K562 (cell line): ENCODE measurements around the gene LSM4. TPM values are rescaled to one million over a fixed set of nuclear protein-coding genes. Genes with fewer than 3 reads are reported as not detected.
A peak's percentile ranks its signal among the peaks of the same experiment; 100 is the strongest.

ENCODE experiments used
- ATF7 ChIP-seq: fragments of 450-650 bp; IDR thresholded peaks from 2 replicates; pipeline ENCODE4 v1.7.1; 2014; ENCODE audit warnings: mild to moderate bottlenecking, moderate library complexity
- CBFB ChIP-seq: sonication (generic); formaldehyde crosslinking; IDR thresholded peaks from 2 replicates; pipeline ENCODE4 v1.4.0; 2020; ENCODE audit warnings: mild to moderate bottlenecking, missing genetic modification reagents
- DEAF1 ChIP-seq: fragments of 450-650 bp; formaldehyde crosslinking; IDR thresholded peaks from 2 replicates; pipeline ENCODE4 v1.4.0; 2020; ENCODE audit warnings: mild to moderate bottlenecking, moderate library complexity
- FOXK1 ChIP-seq: sonication (generic); formaldehyde crosslinking; IDR thresholded peaks from 2 replicates; pipeline ENCODE4 v1.8.0; 2022; ENCODE audit warnings: missing genetic modification reagents, mild to moderate bottlenecking, borderline replicate concordance
- HNRNPH1 ChIP-seq: fragments of 200-400 bp; formaldehyde crosslinking; optimal IDR thresholded peaks from 2 replicates; pipeline ENCODE3; 2017; ENCODE audit warnings: low read depth, mild to moderate bottlenecking, low read length, moderate library complexity
- MAX ChIP-seq: sonication (generic); formaldehyde crosslinking; IDR thresholded peaks from 2 replicates; pipeline ENCODE4 v1.9.0; 2022; ENCODE audit warnings: mild to moderate bottlenecking, missing genetic modification reagents
- NR2C2 ChIP-seq, 2 experiments: fragments of 200-800 bp in 1 of 2; sonication (Bioruptor generic) in 1 of 2; sonication (generic) in 1 of 2; formaldehyde crosslinking in 1 of 2; IDR thresholded peaks; 2 replicates each; pipeline versions ENCODE4 v1.6.1 to v1.8.0; 2016 to 2022; ENCODE audit warnings: mild to moderate bottlenecking in 1 of 2, missing compliant biosample characterization in 1 of 2, missing genetic modification characterization in 1 of 2, missing genetic modification reagents in 1 of 2
- NR3C1 ChIP-seq: sonication (generic); formaldehyde crosslinking; IDR thresholded peaks from 2 replicates; pipeline ENCODE4 v1.8.1; 2022; ENCODE audit warnings: missing genetic modification reagents
- NR4A1 ChIP-seq, 2 experiments: fragments of 250-450 bp in 1 of 2; fragments of 450-650 bp in 1 of 2; sonication (Bioruptor Pico) in 1 of 2; IDR thresholded peaks; 2 replicates each; pipeline versions ENCODE4 v1.4.0 to v1.6.1; 2016 to 2020; ENCODE audit warnings: mild to moderate bottlenecking in 2 of 2, missing compliant biosample characterization in 1 of 2, missing genetic modification characterization in 1 of 2, moderate library complexity in 1 of 2
- PREB ChIP-seq: sonication (generic); formaldehyde crosslinking; IDR thresholded peaks from 2 replicates; pipeline ENCODE4 v1.8.1; 2023; ENCODE audit warnings: mild to moderate bottlenecking, missing genetic modification reagents
- RBFOX2 ChIP-seq: fragments of 200-400 bp; formaldehyde crosslinking; IDR thresholded peaks from 2 replicates; pipeline ENCODE4 v1.6.1; 2017; ENCODE audit warnings: low read depth, mild to moderate bottlenecking, low read length, moderate library complexity
- RERE ChIP-seq: sonication (generic); formaldehyde crosslinking; IDR thresholded peaks from 2 replicates; pipeline ENCODE4 v1.8.0; 2023; ENCODE audit warnings: missing genetic modification reagents, mild to moderate bottlenecking, borderline replicate concordance
- TCF7 ChIP-seq: sonication (generic); IDR thresholded peaks from 2 replicates; pipeline ENCODE4 v1.6.1; 2016; ENCODE audit warnings: antibody characterized with exemption, borderline replicate concordance
- TCF7L2 ChIP-seq: fragments of 150-350 bp; IDR thresholded peaks from 2 replicates; pipeline ENCODE4 v1.6.1; 2016; ENCODE audit warnings: low read depth, mild to moderate bottlenecking, low read length, moderate library complexity
- TGIF2 ChIP-seq: sonication (generic); formaldehyde crosslinking; IDR thresholded peaks from 2 replicates; pipeline ENCODE4 v1.8.1; 2022; ENCODE audit warnings: mild to moderate bottlenecking, missing genetic modification reagents, moderate library complexity
- ZC3H8 ChIP-seq: fragments of 450-650 bp; IDR thresholded peaks from 2 replicates; pipeline ENCODE4 v1.6.1; 2017
- ZNF175 ChIP-seq: fragments of 200-800 bp; sonication (Bioruptor generic); IDR thresholded peaks from 2 replicates; pipeline ENCODE4 v1.6.1; 2016; ENCODE audit warnings: low read depth, mild to moderate bottlenecking, missing genetic modification characterization, missing compliant biosample characterization
- ZNF212 ChIP-seq: fragments of 450-650 bp; formaldehyde crosslinking; IDR thresholded peaks from 2 replicates; pipeline ENCODE4 v1.4.0; 2020; ENCODE audit warnings: mild to moderate bottlenecking
- polyA plus RNA-seq, 8 experiments: library from polyadenylated mRNA; depleted of rRNA in 4 of 8; stranded (reverse) in 5 of 8; unstranded in 3 of 8; fragments of >200 nt; fragmentation: Nextera tagmentation in 2 of 8; fragmentation: Illumina TruSeq in 1 of 8; extraction: Ambion mirVana in 2 of 8; extraction: Trizol in 1 of 8; gene quantifications; 2 replicates each; pipeline versions ENCODE4 v1.2.1 to v1.2.3, GENCODE V29; 2011 to 2014; ENCODE audit warnings: inconsistent platforms in 1 of 8, missing spikeins in 1 of 8
- total RNA-seq, 7 experiments: library from RNA; depleted of rRNA in 6 of 7; stranded (reverse); fragments of >200 nt in 6 of 7; fragmentation: Illumina TruSeq in 2 of 7; extraction: Trizol in 2 of 7; gene quantifications; 2 replicates each; pipeline versions ENCODE4 v1.2.1 to v1.2.3, GENCODE V29; 2011 to 2021; ENCODE audit warnings: low replicate concordance in 1 of 7

LSM4 gene
- total and polyA plus RNA-seq, 9 of the 15 experiments (the other 6 are each of a cell fraction or from before 2014, with no cell fraction given) = 11.9 to 763 (median 202) TPM

GRCh38 chr19:18340190-18340989 is 17.5 kb upstream of the LSM4 start, which contains the start of gene PGPEP1 (continued):
- no peak for TF ChIP-seq TCF7L2
- no peak for TF ChIP-seq TCF7
- TF ChIP-seq CBFB = 0 out of 2 replicates have a peak, but pooled peaks have one; percentile 15
- no peak for TF ChIP-seq TGIF2 (CRISPR knock-in tag)
- TF ChIP-seq NR2C2 (CRISPR knock-in tag; IDR thresholded peaks at IDR 0.05) = no peak
- no peak for TF ChIP-seq NR2C2 (tag; IDR thresholded peaks at IDR 0.05)
- no peak for TF ChIP-seq NR3C1
- no peak for TF ChIP-seq NR4A1 (CRISPR knock-in tag; IDR thresholded peaks at IDR 0.05)
- TF ChIP-seq NR4A1 (tag; IDR thresholded peaks at IDR 0.05) = peak; percentile 46; the same call in 1 of the 2 replicates
- no peak; the same call in 1 of the 2 replicates for TF ChIP-seq PREB (CRISPR knock-in tag)
- no peak for TF ChIP-seq ZC3H8
- TF ChIP-seq DEAF1 = no peak
- TF ChIP-seq ZNF175 (CRISPR knock-in tag) = 0 out of 2 replicates have a peak, but pooled peaks have one; percentile 46
- TF ChIP-seq ZNF212 = no peak
- TF ChIP-seq RERE (CRISPR knock-in tag) = peak; percentile 78; the same call in 1 of the 2 replicates
- TF ChIP-seq HNRNPH1 = no peak
- peak; percentile 75 for TF ChIP-seq RBFOX2
- peak; percentile 36; the same call in 1 of the 2 replicates for TF ChIP-seq ATF7
- 0 out of 2 replicates have a peak, but pooled peaks have one; percentile 39 for TF ChIP-seq MAX (CRISPR knock-in tag)
- TF ChIP-seq FOXK1 = no peak
